ENCODE results near the gene PRDM16.

GRCh38 chr1:3137111-3138100 lies 68.4 kb downstream of the PRDM16 start:
- no peak for TF ChIP-seq ESRRG (CRISPR knock-in tag; IDR thresholded peaks at IDR 0.05)
- no peak for TF ChIP-seq GLIS3 (CRISPR knock-in tag; IDR thresholded peaks at IDR 0.05)
- TF ChIP-seq, protein P1, sequence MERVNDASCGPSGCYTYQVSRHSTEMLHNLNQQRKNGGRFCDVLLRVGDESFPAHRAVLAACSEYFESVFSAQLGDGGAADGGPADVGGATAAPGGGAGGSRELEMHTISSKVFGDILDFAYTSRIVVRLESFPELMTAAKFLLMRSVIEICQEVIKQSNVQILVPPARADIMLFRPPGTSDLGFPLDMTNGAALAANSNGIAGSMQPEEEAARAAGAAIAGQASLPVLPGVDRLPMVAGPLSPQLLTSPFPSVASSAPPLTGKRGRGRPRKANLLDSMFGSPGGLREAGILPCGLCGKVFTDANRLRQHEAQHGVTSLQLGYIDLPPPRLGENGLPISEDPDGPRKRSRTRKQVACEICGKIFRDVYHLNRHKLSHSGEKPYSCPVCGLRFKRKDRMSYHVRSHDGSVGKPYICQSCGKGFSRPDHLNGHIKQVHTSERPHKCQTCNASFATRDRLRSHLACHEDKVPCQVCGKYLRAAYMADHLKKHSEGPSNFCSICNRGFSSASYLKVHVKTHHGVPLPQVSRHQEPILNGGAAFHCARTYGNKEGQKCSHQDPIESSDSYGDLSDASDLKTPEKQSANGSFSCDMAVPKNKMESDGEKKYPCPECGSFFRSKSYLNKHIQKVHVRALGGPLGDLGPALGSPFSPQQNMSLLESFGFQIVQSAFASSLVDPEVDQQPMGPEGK (CRISPR knock-in tag; IDR thresholded peaks at IDR 0.05; ENCODE audit: borderline replicate concordance), result no peak
- TF ChIP-seq ZNF8 (CRISPR knock-in tag; IDR thresholded peaks at IDR 0.05), result no peak
- TF ChIP-seq CSDC2 (CRISPR knock-in tag; IDR thresholded peaks at IDR 0.05), result no peak
- TF ChIP-seq ARNTL (CRISPR knock-in tag; IDR thresholded peaks at IDR 0.05; ENCODE audit: borderline replicate concordance, low read depth), result no peak
